DOHH2 (cell line): ENCODE data around the gene TNFRSF21.

Experiments
- CTCF ChIP-seq: fragments of 200-600 bp; sonication (generic); IDR thresholded peaks from one replicate; pipeline ENCODE4 v1.5.1; 2014; ENCODE audit warnings: antibody characterized with exemption, mild to moderate bottlenecking, low read depth, low read length; ENCODE audit not compliant: poor library complexity, severe bottlenecking
- EZH2phosphoT487 ChIP-seq: fragments of 200-600 bp; sonication (generic); IDR thresholded peaks from 2 replicates; pipeline ENCODE4 v1.6.1; 2017; ENCODE audit warnings: borderline replicate concordance, mild to moderate bottlenecking, antibody characterized with exemption, low read length, moderate library complexity, mixed read lengths

GRCh38 chr6:47358440-47359225, 48.9 kb upstream of the TNFRSF21 start:
- TF ChIP-seq CTCF (no peak), EZH2phosphoT487 (no peak)
